IMR-90 (cell line): Measurements from ENCODE around the gene ITPRID1. TPM values are rescaled to one million over a fixed set of nuclear protein-coding genes. Genes with fewer than 3 reads are reported as not detected.

Source experiments
- ATAC-seq: fragments of 200-7000 bp; cut with Tn5 transposase; 2 replicates; pipeline ENCODE4 v1.9.1; 2020; ENCODE audit warnings: low read depth, mild to moderate bottlenecking, moderate library complexity
- BruUV-seq: library from RNA; stranded (reverse); fragments of 400-500 nt; replicated peaks from 2 replicates; lab custom pipeline; 2021; lab: Mats Ljungman, UMichigan
- CTCF ChIA-PET: fragments of 300-600 bp; formaldehyde crosslinking; extraction: SDS; loops from one replicate; lab custom pipeline; 2021; ENCODE audit warnings: antibody characterized with exemption; lab: Yijun Ruan, JAX
- POLR2A ChIA-PET: fragments of 300-600 bp; sonication (Branson Sonifier 250); formaldehyde crosslinking; loops from one replicate; lab custom pipeline; 2022; ENCODE audit warnings: antibody characterized with exemption; ENCODE audit not compliant: unreplicated experiment; lab: Charles Lee
- DNase-seq: peaks from one replicate; pipeline ENCODE4 v3.0.0; 2013
- H2AFZ ChIP-seq: replicated peaks from 2 replicates; pipeline ENCODE3; 2013; ENCODE audit warnings: low read length, mild to moderate bottlenecking; ENCODE audit not compliant: poor library complexity
- H2AK5ac ChIP-seq: 2 replicates; pipeline ENCODE4 v1.6.1; 2013; ENCODE audit warnings: low read depth, low read length, inconsistent platforms
- H2AK9ac ChIP-seq: replicated peaks from 2 replicates; pipeline ENCODE3; 2013; ENCODE audit warnings: mild to moderate bottlenecking, low read depth, low read length, moderate library complexity; ENCODE audit not compliant: poor library complexity
- H2BK120ac ChIP-seq: 2 replicates; pipeline ENCODE4 v1.6.1; 2013; ENCODE audit warnings: low read depth, low read length, inconsistent platforms
- H2BK15ac ChIP-seq: 3 replicates; pipeline ENCODE4 v1.6.1; 2013; ENCODE audit warnings: low read depth, low read length, inconsistent platforms
- H2BK20ac ChIP-seq: 2 replicates; pipeline ENCODE4 v1.6.1; 2013; ENCODE audit warnings: low read depth, mild to moderate bottlenecking, inconsistent platforms, low read length, moderate library complexity
- H2BK5ac ChIP-seq: 2 replicates; pipeline ENCODE4 v1.6.1; 2013; ENCODE audit warnings: mild to moderate bottlenecking, low read depth, low read length, inconsistent platforms; ENCODE audit not compliant: poor library complexity, severe bottlenecking
- H3K14ac ChIP-seq: replicated peaks from 2 replicates; pipeline ENCODE4 v1.6.1; 2013; ENCODE audit warnings: low read depth, low read length, inconsistent platforms
- H3K18ac ChIP-seq: 2 replicates; pipeline ENCODE4 v1.6.1; 2013; ENCODE audit warnings: low read depth, low read length, control low read depth
- H3K23ac ChIP-seq: 2 replicates; pipeline ENCODE4 v1.6.1; 2013; ENCODE audit warnings: low read depth, low read length, inconsistent platforms
- H3K27ac ChIP-seq: 2 replicates; pipeline ENCODE4 v1.5.1; 2013; ENCODE audit warnings: mild to moderate bottlenecking, control low read depth, low read length; ENCODE audit not compliant: insufficient read depth
- H3K27me3 ChIP-seq: 2 replicates; pipeline ENCODE4 v1.6.1; 2013; ENCODE audit warnings: low read length; ENCODE audit not compliant: control insufficient read depth, insufficient read depth
- H3K36me3 ChIP-seq: 2 replicates; pipeline ENCODE4 v1.6.1; 2013; ENCODE audit warnings: low read length, mixed read lengths; ENCODE audit not compliant: control insufficient read depth, insufficient read depth
- H3K4ac ChIP-seq: 2 replicates; pipeline ENCODE4 v1.6.1; 2013; ENCODE audit warnings: low read depth, low read length, inconsistent platforms
- H3K4me1 ChIP-seq: 2 replicates; pipeline ENCODE4 v1.6.1; 2013; ENCODE audit warnings: low read length, mixed read lengths; ENCODE audit not compliant: control insufficient read depth, insufficient read depth
- H3K4me2 ChIP-seq: 2 replicates; pipeline ENCODE4 v1.6.1; 2013; ENCODE audit warnings: low read depth, mild to moderate bottlenecking, control low read depth, low read length, moderate library complexity
- H3K4me3 ChIP-seq: 2 replicates; pipeline ENCODE4 v1.5.1; 2013; ENCODE audit warnings: low read depth, mild to moderate bottlenecking, control low read depth, low read length, moderate library complexity; ENCODE audit not compliant: insufficient read depth
- H3K56ac ChIP-seq: 2 replicates; pipeline ENCODE4 v1.6.1; 2013; ENCODE audit warnings: low read length, inconsistent platforms; ENCODE audit not compliant: insufficient read depth; ENCODE audit errors: extremely low read depth
- H3K79me1 ChIP-seq, 2 experiments: 2 replicates each; pipeline ENCODE4 v1.6.1; 2013; ENCODE audit warnings: low read length in 2 of 2, inconsistent platforms in 1 of 2, low read depth in 1 of 2
- H3K9ac ChIP-seq: 2 replicates; pipeline ENCODE4 v1.6.1; 2013; ENCODE audit warnings: low read depth, low read length, control low read depth
- H3K9me1 ChIP-seq: 2 replicates; pipeline ENCODE4 v1.6.1; 2013; ENCODE audit warnings: low read length, inconsistent platforms; ENCODE audit not compliant: insufficient read depth
- H3K9me3 ChIP-seq: 2 replicates; pipeline ENCODE4 v1.6.1; 2013; ENCODE audit warnings: low read length; ENCODE audit not compliant: control insufficient read depth, insufficient read depth
- H4K20me1 ChIP-seq: 2 replicates; pipeline ENCODE4 v1.6.1; 2013; ENCODE audit warnings: low read length, inconsistent platforms; ENCODE audit not compliant: insufficient read depth
- H4K5ac ChIP-seq: 2 replicates; pipeline ENCODE4 v1.6.1; 2013; ENCODE audit warnings: mild to moderate bottlenecking, low read depth, low read length, control low read depth
- H4K8ac ChIP-seq, 2 experiments: 2 replicates each; pipeline ENCODE4 v1.6.1; 2013; ENCODE audit warnings: low read depth in 2 of 2, low read length in 2 of 2, control low read depth in 1 of 2, inconsistent platforms in 1 of 2
- H4K91ac ChIP-seq: 2 replicates; pipeline ENCODE4 v1.6.1; 2013; ENCODE audit warnings: low read depth, low read length, inconsistent platforms; ENCODE audit not compliant: insufficient read depth
- CEBPB ChIP-seq: IDR thresholded peaks from 2 replicates; pipeline ENCODE4 v1.6.1; 2012; ENCODE audit warnings: low read depth, low read length, improper control_type of control experiment
- CHD1 ChIP-seq: IDR thresholded peaks from 2 replicates; pipeline ENCODE4 v1.6.1; 2012; ENCODE audit warnings: low read depth, low read length, improper control_type of control experiment
- ELK1 ChIP-seq: fragments of 150-350 bp; IDR thresholded peaks from 2 replicates; pipeline ENCODE4 v1.6.1; 2016; ENCODE audit warnings: low read depth, mild to moderate bottlenecking, low read length, moderate library complexity, borderline replicate concordance
- FOS ChIP-seq: fragments of 150-350 bp; IDR thresholded peaks from 2 replicates; pipeline ENCODE4 v1.6.1; 2016; ENCODE audit warnings: low read depth, low read length
- MAFK ChIP-seq: IDR thresholded peaks from 2 replicates; pipeline ENCODE4 v1.6.1; 2012; ENCODE audit warnings: low read depth, low read length, improper control_type of control experiment
- NFE2L2 ChIP-seq: fragments of 150-350 bp; IDR thresholded peaks from 2 replicates; pipeline ENCODE4 v1.6.1; 2016; ENCODE audit warnings: low read depth, mild to moderate bottlenecking, low read length
- RAD21 ChIP-seq: IDR thresholded peaks from 2 replicates; pipeline ENCODE4 v1.6.1; 2012; ENCODE audit warnings: low read length, improper control_type of control experiment
- RFX5 ChIP-seq: IDR thresholded peaks from 2 replicates; pipeline ENCODE4 v1.8.0; 2012; ENCODE audit warnings: low read depth, mild to moderate bottlenecking, low read length, moderate library complexity
- SMC3 ChIP-seq: fragments of 150-350 bp; IDR thresholded peaks from 2 replicates; pipeline ENCODE4 v1.6.1; 2016; ENCODE audit warnings: low read depth, mild to moderate bottlenecking, antibody characterized with exemption, low read length, moderate library complexity
- USF2 ChIP-seq: fragments of 150-350 bp; IDR thresholded peaks from 2 replicates; pipeline ENCODE4 v1.6.1; 2017; ENCODE audit warnings: mild to moderate bottlenecking, antibody characterized with exemption, low read length, low read depth
- WGBS, 2 experiments: methylation state at CpG; one replicate each; pipeline versions ENCODE4 v1.1.5 to v1.1.7; 2013; ENCODE audit warnings: missing lambda C conversion rate in 2 of 2; ENCODE audit not compliant: insufficient read length in 1 of 2; ENCODE audit errors: extremely low coverage in 2 of 2; 5-methylcytosine and 5-hydroxymethylcytosine counted together
- dilution Hi-C: fragments of 300-500 bp; cut with HindIII; formaldehyde crosslinking; loops from one replicate; pipeline ENCODE4 v1.14.3; 2018; ENCODE audit warnings: low sequenced_read_pairs; ENCODE audit not compliant: unreplicated experiment
- in situ Hi-C: fragments of 300-500 bp; cut with MboI; formaldehyde crosslinking; loops from 3 replicates; pipeline ENCODE4 v1.14.3; 2019; ENCODE audit warnings: low sequenced_read_pairs, inconsistent platforms, mixed read lengths
- intact Hi-C: fragments of 100-400 bp; cut with micrococcal nuclease; formaldehyde crosslinking; loops from 2 replicates; pipeline ENCODE4 v1.10.0; 2022
- polyA plus RNA-seq, 3 experiments: library from polyadenylated mRNA; depleted of rRNA; stranded (reverse); fragments of >200 nt; gene quantifications; 2 replicates each; pipeline ENCODE4 v1.2.3, GENCODE V29; 2012; ENCODE audit warnings: low replicate concordance in 1 of 3
- total RNA-seq: library from RNA; depleted of rRNA; stranded (reverse); fragments of >200 nt; gene quantifications from 2 replicates; pipeline ENCODE4 v1.2.3, GENCODE V29; 2012

The ITPRID1 gene
- total and polyA plus RNA-seq, 2 of the 4 experiments (the other 2 are of a cell fraction) = not detected

GRCh38 chr7:31562002-31562401, 48.1 kb downstream of the ITPRID1 start:
- Histone ChIP-seq H3K9ac (no peak overlapping the region), H4K5ac (no peak overlapping the region), H2BK15ac (no peak overlapping the region), H3K4ac (no peak overlapping the region), H3K27me3 (no peaks in the 10 kb centered on the region), H2BK5ac (no peak overlapping the region), H3K79me1 (no peaks in the 10 kb centered on the region), H4K8ac (no peak overlapping the region), H2AK9ac (no peak overlapping the region), H3K9me3 (no peaks in the 10 kb centered on the region), H2AK5ac (no peak overlapping the region), H3K14ac (no peak overlapping the region), H3K9me1 (no peaks in the 10 kb centered on the region), H4K20me1 (no peaks in the 10 kb centered on the region), H3K4me1 (no peaks in the 10 kb centered on the region), H3K36me3 (no peaks in the 10 kb centered on the region), H3K27ac (no peak overlapping the region), H3K56ac (no peak overlapping the region), H2AFZ (no peak overlapping the region), H4K91ac (no peak overlapping the region), H2BK120ac (no peak overlapping the region), H2BK20ac (no peak overlapping the region), H3K18ac (no peak overlapping the region), H3K23ac (no peak overlapping the region), H3K4me2 (no peak overlapping the region), H3K4me3 (no peak overlapping the region)
- no TSS peak for BruUV-seq
- in situ Hi-C loops (no loop called here), dilution Hi-C loops (no loop called here), intact Hi-C loops (no loop called here)
- ATAC-seq (no peak), DNase-seq (no peak)
- POLR2A ChIA-PET = no interaction called here
- CTCF ChIA-PET = no interaction called here
- TF ChIP-seq USF2 = no peak
- no peak for TF ChIP-seq MAFK
- no peak for TF ChIP-seq SMC3
- TF ChIP-seq RFX5 = no peak
- no peak for TF ChIP-seq FOS
- no peak for TF ChIP-seq RAD21
- no peak for TF ChIP-seq CHD1
- no peak for TF ChIP-seq NFE2L2
- no peak for TF ChIP-seq CEBPB
- no peak for TF ChIP-seq ELK1
- no CpG with 5 or more reads among the region's 1 CpG for WGBS, 2 experiments
